ENCODE data around the gene SRPK1.
"Not testable (repeated sequence)": the region's sequence is repeated elsewhere in the genome, so short reads cannot be mapped to it uniquely, and the experiment has no call there.

The SRPK1 gene

GRCh38 chr6:35919827-35920751 is 809 bp downstream of the SRPK1 start:
- TF ChIP-seq Cebpa-rat (IDR thresholded peaks at IDR 0.05): no peak
- peaks cover 12 to 32% (median 27%) of the 10 kb centered on the region in 11 experiments; a peak in 20 of 22 replicates for H3K36me3 ChIP-seq
- H3K4me1 ChIP-seq: peaks cover 23 to 41% (median 35%) of the 10 kb centered on the region in 10 experiments
- peak overlapping the region; percentile 73 to 94 (median 86) for H3K4me2 ChIP-seq
- peak overlapping the region; percentile 73 to 92 (median 83) for H3K4me3 ChIP-seq
- peak overlapping the region; percentile 77 to 92 (median 89) for H3K9ac ChIP-seq
- H4K20me1 ChIP-seq: peaks cover 9 to 49% (median 35%) of the 10 kb centered on the region in 11 experiments; a peak in 20 of 22 replicates
- H3K9me3 ChIP-seq (replicated peaks in 1 of 11): peaks cover 0 to 6% (median 1%) of the 10 kb centered on the region in 11 experiments; a peak in 11 of 22 replicates
- no peaks in the 10 kb centered on the region for H3K27me3 ChIP-seq
- H3K27ac ChIP-seq: peak overlapping the region; percentile 2 to 89 (median 85); a peak in 21 of 22 replicates

GRCh38 chr6:35919085-35919826 is 1.6 kb downstream of the SRPK1 start:
- Histone ChIP-seq H3K27ac (peak overlapping the region; percentile 2 to 89 (median 85); a peak in 20 of 22 replicates), H3K9ac (peak overlapping the region; percentile 77 to 92 (median 89)), H3K9me3 (replicated peaks in 1 of 11) (peaks cover 0 to 14% (median 10%) of the 10 kb centered on the region in 11 experiments; a peak in 17 of 22 replicates), H3K4me2 (peak overlapping the region; percentile 73 to 94 (median 86)), H3K27me3 (no peaks in the 10 kb centered on the region), H3K4me1 (peaks cover 23 to 41% (median 35%) of the 10 kb centered on the region in 10 experiments), H3K4me3 (peak overlapping the region; percentile 73 to 92 (median 83)), H3K36me3 (peaks cover 20 to 40% (median 35%) of the 10 kb centered on the region in 11 experiments), H4K20me1 (peaks cover 9 to 49% (median 35%) of the 10 kb centered on the region in 11 experiments; a peak in 20 of 22 replicates)
- no peak for TF ChIP-seq Cebpa-rat (IDR thresholded peaks at IDR 0.05)

DNA sequence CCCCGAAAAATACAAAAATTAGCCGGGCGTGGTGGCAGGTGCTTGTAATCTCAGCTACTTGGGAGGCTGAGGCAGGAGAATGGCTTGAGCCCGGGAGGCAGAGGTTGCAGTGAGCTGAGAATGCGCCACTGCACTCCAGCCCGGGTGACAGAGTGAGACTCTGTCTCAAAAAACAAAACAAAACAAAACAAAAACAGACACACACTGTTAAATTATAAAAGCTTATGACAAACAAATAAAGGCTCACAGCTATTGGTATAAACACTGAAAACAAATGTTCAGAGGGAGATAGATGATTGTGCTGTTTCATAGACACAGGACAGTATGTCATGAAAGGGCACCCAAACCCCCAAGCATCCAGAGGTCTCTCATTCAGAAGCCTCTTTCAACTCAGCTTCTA is 4.0 kb downstream of the SRPK1 start:
- H3K4me2 ChIP-seq: peak overlapping the region; percentile 73 to 94 (median 86); a peak in 14 of 22 replicates
- H3K27ac ChIP-seq, H3K9ac ChIP-seq, H3K27me3 ChIP-seq, H3K4me3 ChIP-seq: not testable (repeated sequence)
- H3K9me3 ChIP-seq (replicated peaks in 1 of 11): peaks cover 11 to 38% (median 33%) of the 10 kb centered on the region in 11 experiments
- H4K20me1 ChIP-seq: peaks cover 9 to 49% (median 35%) of the 10 kb centered on the region in 11 experiments; a peak in 20 of 22 replicates
- peaks cover 23 to 38% (median 34%) of the 10 kb centered on the region in 10 experiments for H3K4me1 ChIP-seq
- peaks cover 44 to 64% (median 59%) of the 10 kb centered on the region in 11 experiments for H3K36me3 ChIP-seq

DNA sequence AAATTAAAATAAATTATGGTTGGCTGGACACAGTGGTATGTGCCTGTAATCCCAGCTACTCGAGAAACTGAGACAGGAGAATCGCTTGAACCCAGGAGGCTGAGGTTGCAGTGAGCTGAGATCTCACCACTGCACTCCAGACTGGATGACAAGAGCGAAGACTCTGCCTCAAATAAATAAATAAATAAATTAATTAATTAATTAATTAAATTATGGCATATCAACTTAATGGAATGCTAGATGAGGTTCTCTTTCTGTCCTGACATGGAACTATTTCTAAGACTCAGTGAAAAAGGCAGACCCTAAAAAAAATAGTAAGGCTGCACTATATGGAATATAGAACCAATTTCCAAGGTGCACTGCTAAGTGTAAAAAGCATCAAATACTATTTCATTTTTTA is 4.8 kb downstream of the SRPK1 start:
- H4K20me1 ChIP-seq: peaks cover 9 to 49% (median 35%) of the 10 kb centered on the region in 11 experiments; a peak in 20 of 22 replicates
- no peak overlapping the region for H3K9ac ChIP-seq
- peaks cover 19 to 46% (median 42%) of the 10 kb centered on the region in 11 experiments for H3K9me3 ChIP-seq (replicated peaks in 1 of 11)
- no peak overlapping the region for H3K27ac ChIP-seq
- no peak overlapping the region for H3K4me3 ChIP-seq
- no peak overlapping the region for H3K4me2 ChIP-seq
- TF ChIP-seq Cebpa-rat (IDR thresholded peaks at IDR 0.05): no peak
- peaks cover 20 to 31% (median 28%) of the 10 kb centered on the region in 10 experiments for H3K4me1 ChIP-seq
- H3K36me3 ChIP-seq: peaks cover 52 to 72% (median 67%) of the 10 kb centered on the region in 11 experiments
- H3K27me3 ChIP-seq: no peaks in the 10 kb centered on the region

GRCh38 chr6:35914536-35914935 is 6.4 kb downstream of the SRPK1 start:
- TF ChIP-seq Cebpa-rat (IDR thresholded peaks at IDR 0.05): no peak
- Histone ChIP-seq H3K4me3 (0 out of 20 replicates have a peak overlapping the region, but pooled peaks of 1 of the 10 experiments have one; percentile 22), H3K4me1 (peaks cover 19 to 31% (median 28%) of the 10 kb centered on the region in 10 experiments), H4K20me1 (peaks cover 9 to 40% (median 31%) of the 10 kb centered on the region in 11 experiments; a peak in 20 of 22 replicates), H3K27me3 (no peaks in the 10 kb centered on the region), H3K27ac (no peak overlapping the region), H3K9ac (no peak overlapping the region), H3K36me3 (peaks cover 67 to 88% (median 83%) of the 10 kb centered on the region in 11 experiments), H3K4me2 (no peak overlapping the region), H3K9me3 (replicated peaks in 1 of 11) (peaks cover 34 to 61% (median 57%) of the 10 kb centered on the region in 11 experiments)

- Histone ChIP-seq H3K27me3 (no peaks in the 10 kb centered on the region), H3K4me2 (no peak overlapping the region), H3K9ac (no peak overlapping the region), H3K4me3 (peak overlapping the region in 4 of 10 experiments; percentile 9 to 31 (median 14); a peak in 2 of 20 replicates), H3K27ac (no peak overlapping the region), H3K36me3 (peaks cover 81 to 100% (median 99%) of the 10 kb centered on the region in 11 experiments), H3K4me1 (peaks cover under 1 to 7% (median 5%) of the 10 kb centered on the region in 10 experiments; a peak in 17 of 20 replicates), H3K9me3 (replicated peaks in 1 of 11) (peaks cover 50 to 86% (median 79%) of the 10 kb centered on the region in 11 experiments), H4K20me1 (peaks cover under 1 to 16% (median 7%) of the 10 kb centered on the region in 11 experiments; a peak in 14 of 22 replicates)
- TF ChIP-seq Cebpa-rat (IDR thresholded peaks at IDR 0.05): no peak
These were observed 8.8 kb downstream of the SRPK1 start for GRCh38 chr6:35911871-35912653.

- H3K4me2 ChIP-seq, H3K27me3 ChIP-seq, H3K4me1 ChIP-seq, H3K27ac ChIP-seq, H3K9ac ChIP-seq: not testable (repeated sequence)
- Histone ChIP-seq H3K9me3 (replicated peaks in 1 of 11) (peaks cover 50 to 75% (median 71%) of the 10 kb centered on the region in 11 experiments), H3K36me3 (peaks cover 68 to 100% (median 98%) of the 10 kb centered on the region in 11 experiments), H3K4me3 (peak overlapping the region in 6 of 10 experiments; percentile 4 to 43 (median 36); a peak in 9 of 20 replicates), H4K20me1 (peaks cover 0 to 25% (median 10%) of the 10 kb centered on the region in 11 experiments; a peak in 9 of 22 replicates)
These were observed 11.3 kb downstream of the SRPK1 start for GRCh38 chr6:35909571-35909970.

GRCh38 chr6:35908753-35909401 is 12.0 kb downstream of the SRPK1 start:
- not testable (repeated sequence) for H3K4me1 ChIP-seq, H3K9ac ChIP-seq, H3K4me2 ChIP-seq, H3K27me3 ChIP-seq, H3K27ac ChIP-seq
- H3K4me3 ChIP-seq: peak overlapping the region in 7 of 10 experiments; percentile 4 to 43 (median 36); a peak in 10 of 20 replicates
- H3K36me3 ChIP-seq: peaks cover 66 to 100% (median 98%) of the 10 kb centered on the region in 11 experiments
- peaks cover 0 to 30% (median 10%) of the 10 kb centered on the region in 11 experiments; a peak in 9 of 22 replicates for H4K20me1 ChIP-seq
- H3K9me3 ChIP-seq (replicated peaks in 1 of 11): peaks cover 50 to 72% (median 64%) of the 10 kb centered on the region in 11 experiments
